Measurements from ENCODE around the gene CPEB1.

The CPEB1 gene

GRCh38 chr15:82647045-82647834 lies at the start of gene CPEB1:
TSS of gene CPEB1 (minus strand) at chr15:82647363. CDS start at chr15:82628459, 18,904 bp downstream.
- peak in 12 of 14 donors; percentile 19 to 85 (median 69) for DNase-seq

GRCh38 chr15:82692171-82692570 lies 45.0 kb upstream of the CPEB1 start:
- no peak for DNase-seq

GRCh38 chr15:82689147-82689546 lies 42.0 kb upstream of the CPEB1 start:
- DNase-seq, result no peak

GRCh38 chr15:82688691-82689090 lies 41.5 kb upstream of the CPEB1 start:
- no peak for DNase-seq

GRCh38 chr15:82681371-82681770 lies 34.2 kb upstream of the CPEB1 start:
- no peak for DNase-seq

GRCh38 chr15:82680200-82681102 lies 33.3 kb upstream of the CPEB1 start:
- DNase-seq, result no peak

- DNase-seq, result no peak
Observed at GRCh38 chr15:82679626-82680199, 32.5 kb upstream of the CPEB1 start.

GRCh38 chr15:82677720-82678323 lies 30.7 kb upstream of the CPEB1 start:
- DNase-seq, result no peak

DNA sequence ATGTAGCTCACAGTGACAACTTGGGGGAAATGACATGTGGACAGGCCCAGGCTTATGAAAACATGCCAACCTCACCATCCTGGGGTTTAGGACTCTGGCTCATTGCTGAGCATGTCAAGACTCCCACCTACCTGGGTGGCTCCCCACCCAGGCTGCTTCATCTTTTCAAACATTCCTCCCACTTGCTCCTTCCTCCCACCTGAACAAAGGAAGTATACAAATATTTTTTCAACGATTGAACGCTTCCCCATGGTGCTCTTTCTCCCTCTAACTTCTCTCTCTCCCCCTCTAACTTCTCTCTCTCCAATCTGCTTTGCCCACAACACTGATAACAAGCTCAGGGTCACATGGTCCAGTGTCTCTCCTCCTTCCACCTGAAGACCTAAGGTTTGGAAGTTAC lies 27.7 kb upstream of the CPEB1 start:
- DNase-seq, result no peak

GRCh38 chr15:82670699-82671098 lies 23.5 kb upstream of the CPEB1 start:
- no peak for DNase-seq

DNA sequence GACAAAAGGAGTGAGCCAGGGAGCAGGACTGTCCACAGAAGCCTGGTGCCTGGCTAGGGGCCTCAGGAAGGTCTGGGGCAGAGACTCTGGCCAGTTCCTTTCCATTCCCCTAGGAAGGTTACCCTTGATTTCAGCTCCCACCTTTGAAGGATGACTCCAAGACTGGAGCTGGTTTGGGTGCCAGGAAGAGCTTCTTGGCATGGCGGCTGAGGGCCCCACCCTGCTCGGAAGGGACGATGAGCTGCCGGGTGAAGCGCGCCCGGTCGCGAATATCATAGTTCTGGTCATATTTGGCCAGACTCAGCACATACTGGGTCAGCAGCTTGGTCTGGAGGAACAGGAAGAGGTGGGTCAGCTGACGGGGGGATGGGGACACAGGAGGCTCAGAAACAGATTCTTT lies 19.4 kb upstream of the CPEB1 start:
- no peak for DNase-seq

- DNase-seq, result no peak
Observed at GRCh38 chr15:82664021-82664420, 16.9 kb upstream of the CPEB1 start.

DNA sequence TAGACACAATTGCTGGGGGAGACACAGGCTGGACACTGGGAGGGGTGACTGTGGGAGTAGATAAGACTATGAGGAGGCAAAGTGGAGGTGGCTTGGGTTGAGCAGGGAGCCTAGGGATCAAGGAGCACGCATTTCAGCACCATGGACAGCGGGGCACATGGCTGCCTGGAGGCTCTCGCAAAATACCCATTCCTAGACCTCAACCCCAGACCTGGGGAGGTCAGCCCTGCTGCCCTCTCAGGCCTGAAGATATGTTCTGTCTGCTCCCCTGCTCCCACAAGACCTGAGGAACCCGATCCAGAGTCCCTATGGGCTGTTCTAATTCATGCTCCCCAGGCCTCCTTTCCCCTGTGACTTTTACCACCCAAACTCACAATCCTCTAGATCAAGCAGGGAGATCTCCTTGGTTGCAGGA lies 16.0 kb upstream of the CPEB1 start:
- no peak for DNase-seq

- no peak for DNase-seq
Observed at GRCh38 chr15:82662641-82663040, 15.5 kb upstream of the CPEB1 start.

GRCh38 chr15:82660378-82660777 lies 13.2 kb upstream of the CPEB1 start:
- DNase-seq, result no peak

DNA sequence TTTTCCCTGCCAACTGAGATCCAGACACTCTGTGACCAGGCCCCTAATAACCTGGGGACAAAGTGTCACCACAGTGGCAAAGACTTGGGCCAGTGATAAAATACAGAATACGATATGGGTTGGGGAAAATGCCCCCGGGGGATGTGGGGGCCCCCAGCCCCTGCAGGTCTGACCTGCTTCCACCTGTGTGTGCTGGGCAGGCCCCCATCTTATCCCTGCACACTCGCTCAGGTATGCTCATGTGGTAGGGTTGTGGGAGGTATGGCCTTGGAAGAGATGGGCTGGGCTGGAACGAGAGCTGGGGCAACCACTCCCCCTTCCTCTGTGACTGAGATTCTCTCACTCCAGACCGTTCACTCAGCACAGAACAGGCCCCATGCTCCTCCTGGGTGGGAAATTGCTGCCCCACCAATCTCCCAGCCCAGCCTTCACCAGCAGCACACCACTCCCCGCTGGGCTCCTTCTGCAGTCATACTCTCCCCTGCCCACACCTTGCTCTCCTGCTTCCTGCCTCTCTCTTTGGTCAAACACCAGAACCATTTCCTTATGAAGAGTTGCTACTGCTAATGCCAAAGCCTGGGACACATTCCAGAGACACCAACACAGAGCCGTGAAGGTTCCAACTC lies 9.6 kb upstream of the CPEB1 start:
- DNase-seq, result no peak

DNA sequence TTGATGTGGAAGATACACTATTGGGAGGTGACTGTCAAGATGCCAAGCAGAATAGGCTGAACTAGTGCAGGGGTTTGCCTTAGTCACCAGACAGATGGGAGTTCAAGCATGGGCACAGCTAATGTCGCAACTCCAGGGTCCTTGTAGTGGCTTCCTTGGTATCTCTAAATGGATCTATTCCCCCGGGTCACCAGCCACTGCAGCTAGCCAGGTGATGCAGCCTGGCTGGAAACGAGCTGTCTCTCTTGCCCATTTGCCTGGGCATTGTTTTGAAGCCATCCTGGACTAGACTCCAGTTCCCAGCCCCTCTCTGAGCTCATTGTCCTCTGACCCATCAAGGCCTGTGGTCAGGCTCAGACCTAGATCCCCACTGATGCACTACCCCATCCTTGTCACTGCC lies 8.4 kb upstream of the CPEB1 start:
- no peak for DNase-seq

DNA sequence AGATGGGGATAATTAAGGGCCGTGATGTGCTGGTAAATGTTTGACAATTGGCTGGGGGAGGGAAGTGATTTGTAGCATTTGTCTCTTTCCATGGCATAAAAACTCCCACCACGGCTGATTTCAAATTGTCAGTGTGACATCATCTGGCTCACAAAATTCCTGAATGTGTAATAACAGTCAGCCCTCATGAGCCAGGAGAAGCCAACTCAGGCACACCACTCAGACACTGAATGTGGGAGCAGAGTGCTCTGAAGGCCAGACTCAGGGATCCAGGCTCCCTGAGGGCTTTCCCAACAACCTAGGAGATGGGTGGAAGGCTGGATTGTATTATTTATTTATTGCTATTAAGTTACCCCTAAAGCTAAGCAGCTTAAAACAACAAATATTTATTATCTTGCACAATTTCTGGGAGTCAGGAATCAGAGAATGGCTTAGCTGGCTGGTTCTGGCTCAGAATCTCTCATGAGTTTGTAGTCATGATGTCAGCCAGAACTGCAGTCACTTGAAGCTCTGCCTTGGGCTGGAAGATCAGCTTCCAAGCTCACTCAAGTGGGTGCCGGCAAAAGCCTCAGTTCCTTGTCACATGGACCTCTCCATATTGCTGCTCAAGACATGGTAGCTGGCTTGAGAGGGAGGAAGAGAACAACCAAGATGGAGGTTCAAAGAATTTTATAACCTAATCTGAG lies 6.5 kb upstream of the CPEB1 start:
- no peak for DNase-seq

DNA sequence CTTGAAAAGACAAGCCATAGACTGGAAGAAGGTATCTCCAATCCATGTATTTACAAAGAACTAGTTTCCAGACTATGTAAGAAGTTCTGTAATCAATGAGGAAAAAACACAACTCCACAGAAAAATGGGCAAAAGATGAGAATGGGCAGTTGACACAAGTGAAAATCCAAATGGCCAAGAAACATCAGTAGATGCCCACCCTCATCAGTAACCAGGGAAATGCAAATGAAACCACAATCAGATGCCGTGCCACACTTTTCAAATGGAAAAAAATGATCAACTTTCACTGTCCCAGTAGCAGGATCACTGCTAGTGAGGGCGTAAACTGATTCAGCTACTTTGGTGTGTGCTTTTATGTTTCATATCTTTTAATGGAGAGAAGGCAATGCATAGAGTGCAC lies 4.5 kb upstream of the CPEB1 start:
- no peak for DNase-seq

DNA sequence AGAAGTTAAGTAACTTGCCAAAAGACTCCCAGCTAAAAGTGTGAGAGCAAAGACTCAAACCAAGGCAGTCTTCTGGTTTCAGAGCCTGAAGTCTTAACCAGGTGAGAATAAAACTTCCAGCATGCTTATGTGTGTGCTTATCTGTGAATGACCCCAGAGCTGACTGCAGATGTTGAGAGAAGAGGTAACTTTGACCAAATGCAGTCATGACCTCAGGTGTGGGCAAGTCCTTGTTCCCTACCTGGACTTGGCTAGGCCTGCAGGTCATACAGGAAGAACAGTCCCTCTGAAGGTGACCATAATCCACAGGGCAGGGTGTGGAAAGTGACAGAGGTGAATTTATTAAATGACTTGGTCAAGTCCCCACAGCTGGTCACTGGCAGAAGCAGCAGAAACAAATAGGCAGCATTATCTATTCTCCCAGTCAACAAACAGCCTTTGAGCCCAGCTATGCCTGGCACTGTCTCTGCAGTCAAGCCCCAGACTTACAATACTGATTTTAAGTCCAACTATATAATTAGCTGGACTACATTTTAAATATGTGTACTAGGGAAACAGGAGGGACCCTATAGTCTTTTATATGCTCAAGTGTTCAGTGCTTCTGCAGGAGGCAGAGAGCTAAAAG lies 3.0 kb upstream of the CPEB1 start:
- peak in 9 of 14 donors; percentile 9 to 57 (median 34) for DNase-seq

All from C1 segment of cervical spinal cord (tissue), 14 donors.